Measurements from ENCODE around the gene OCA2. TPM values are rescaled to one million over a fixed set of nuclear protein-coding genes. Genes with fewer than 3 reads are reported as not detected.

Gene OCA2
- total and polyA plus RNA-seq, 4 experiments from 2014 or later = not detected

GRCh38 chr15:28024889-28025250, 74.2 kb downstream of the OCA2 start:
- peaks cover 0 to 3% (median 0%) of the 10 kb centered on the region in 8 donors for H3K9me3 Mint-ChIP-seq
- peaks cover 0 to 5% (median 0%) of the 10 kb centered on the region in 4 donors for H3K4me1 Mint-ChIP-seq
- H3K27ac Mint-ChIP-seq = no peak overlapping the region
- Histone ChIP-seq H3K36me3 (ENCODE audit: insufficient read depth, low read length) (no peaks in the 10 kb centered on the region), H3K4me1 (ENCODE audit: insufficient read depth, low read length) (no peaks in the 10 kb centered on the region), H3K4me3 (ENCODE audit: low read length in 2 of 2) (no peak overlapping the region), H3K9me3 (ENCODE audit: control insufficient read depth in 1 of 2, low read length in 2 of 2) (no peaks in the 10 kb centered on the region), H3K27ac (ENCODE audit: low read depth, low read length) (no peak overlapping the region), H3K27me3 (ENCODE audit: insufficient read depth, low read length) (no peaks in the 10 kb centered on the region)
- no peak overlapping the region for H3K4me3 Mint-ChIP-seq
- no peaks in the 10 kb centered on the region for H3K27me3 Mint-ChIP-seq
- no peak for DNase-seq
- CTCF ChIA-PET (ENCODE audit: partially characterized antibody) = no interaction called here
- POLR2A ChIA-PET (ENCODE audit: partially characterized antibody) = no interaction called here
- intact Hi-C loops (cut with micrococcal nuclease) = no loop called here
- no peaks in the 10 kb centered on the region for H3K36me3 Mint-ChIP-seq

DNA sequence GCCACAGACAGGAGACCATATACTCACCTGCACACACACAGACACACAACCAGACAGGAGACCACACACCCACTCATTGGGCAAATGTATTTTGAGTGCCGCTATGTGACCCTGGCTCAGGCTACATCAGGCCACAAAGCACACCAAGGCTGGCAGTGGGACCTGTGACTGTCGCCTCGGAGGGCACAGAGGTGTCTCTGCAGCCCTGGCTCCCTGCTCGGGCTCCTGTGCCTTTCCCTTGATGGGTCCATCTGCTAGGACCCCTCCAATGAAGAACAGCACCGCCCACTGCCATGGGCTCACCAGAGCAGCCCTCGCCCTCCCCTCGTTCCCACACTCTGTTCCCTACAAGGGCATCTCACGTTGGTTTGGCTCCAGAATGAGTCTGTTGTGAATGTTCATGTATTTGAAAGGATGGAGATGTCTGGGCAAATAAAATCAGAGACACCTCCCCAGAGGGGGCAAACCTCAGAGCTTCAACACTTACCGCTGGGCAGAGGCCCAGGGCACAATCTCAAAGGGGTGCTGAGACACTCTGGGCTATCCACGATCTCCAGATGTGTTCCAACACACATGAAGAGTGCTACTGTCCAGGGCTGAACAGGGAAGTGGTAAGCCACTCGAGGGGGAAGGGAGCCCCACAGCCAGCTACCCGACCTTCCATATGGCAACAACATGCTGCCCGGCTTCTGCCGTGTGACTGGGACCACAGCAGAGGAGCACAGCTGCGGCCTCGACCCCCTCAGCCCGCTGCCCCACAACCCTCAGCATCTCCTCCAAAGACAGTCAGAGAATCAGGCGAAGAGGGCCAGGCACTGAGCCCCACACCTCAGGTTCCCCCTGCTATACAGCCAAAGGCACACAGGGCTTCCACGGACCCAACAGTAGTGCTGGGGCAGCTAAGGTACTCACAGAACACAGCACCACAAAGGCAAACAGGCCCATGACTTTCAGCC, 74.9 kb downstream of the OCA2 start:
- H3K9me3 Mint-ChIP-seq = peaks cover 0 to 3% (median 0%) of the 10 kb centered on the region in 8 donors
- H3K36me3 Mint-ChIP-seq = no peaks in the 10 kb centered on the region
- H3K27me3 Mint-ChIP-seq = no peaks in the 10 kb centered on the region
- no peaks in the 10 kb centered on the region for H3K36me3 ChIP-seq (ENCODE audit: insufficient read depth, low read length)
- no peaks in the 10 kb centered on the region for H3K4me1 ChIP-seq (ENCODE audit: insufficient read depth, low read length)
- H3K9me3 ChIP-seq (ENCODE audit: control insufficient read depth in 1 of 2, low read length in 2 of 2) = no peaks in the 10 kb centered on the region
- H3K27ac ChIP-seq (ENCODE audit: low read depth, low read length) = no peak overlapping the region
- H3K4me3 Mint-ChIP-seq = no peak overlapping the region
- H3K4me1 Mint-ChIP-seq = peaks cover 0 to 5% (median 0%) of the 10 kb centered on the region in 4 donors
- H3K27ac Mint-ChIP-seq = no peak overlapping the region
- CTCF ChIA-PET (ENCODE audit: partially characterized antibody) = no interaction called here
- intact Hi-C loops (cut with micrococcal nuclease) = no loop called here
- H3K27me3 ChIP-seq (ENCODE audit: insufficient read depth, low read length) = no peaks in the 10 kb centered on the region
- DNase-seq = no peak
- POLR2A ChIA-PET (ENCODE audit: partially characterized antibody) = no interaction called here
- H3K4me3 ChIP-seq (ENCODE audit: low read length in 2 of 2) = no peak overlapping the region

- no peak overlapping the region for H3K4me3 Mint-ChIP-seq
- intact Hi-C loops (cut with micrococcal nuclease) = no loop called here
Measured at GRCh38 chr15:28023422-28023821, 75.7 kb downstream of the OCA2 start.

GRCh38 chr15:28022961-28023360, 76.2 kb downstream of the OCA2 start:
- peaks cover 0 to 5% (median 0%) of the 10 kb centered on the region in 4 donors for H3K4me1 Mint-ChIP-seq
- ChIA-PET POLR2A (ENCODE audit: partially characterized antibody) (no interaction called here), CTCF (ENCODE audit: partially characterized antibody) (no interaction called here)
- Histone ChIP-seq H3K27me3 (ENCODE audit: insufficient read depth, low read length) (no peaks in the 10 kb centered on the region), H3K9me3 (ENCODE audit: control insufficient read depth in 1 of 2, low read length in 2 of 2) (no peaks in the 10 kb centered on the region), H3K4me1 (ENCODE audit: insufficient read depth, low read length) (no peaks in the 10 kb centered on the region), H3K4me3 (ENCODE audit: low read length in 2 of 2) (no peak overlapping the region), H3K27ac (ENCODE audit: low read depth, low read length) (no peak overlapping the region), H3K36me3 (ENCODE audit: insufficient read depth, low read length) (no peaks in the 10 kb centered on the region)
- H3K9me3 Mint-ChIP-seq = peaks cover 0 to 3% (median 0%) of the 10 kb centered on the region in 8 donors
- DNase-seq = no peak
- no peak overlapping the region for H3K4me3 Mint-ChIP-seq
- H3K36me3 Mint-ChIP-seq = no peaks in the 10 kb centered on the region
- peaks cover 0 to 1% of the 10 kb centered on the region in 2 donors for H3K27me3 Mint-ChIP-seq
- intact Hi-C loops (cut with micrococcal nuclease) = no loop called here
- H3K27ac Mint-ChIP-seq = no peak overlapping the region

More at GRCh38 chr15:28023422-28023821, 75.7 kb downstream of the OCA2 start:
- Histone ChIP-seq H3K36me3 (ENCODE audit: insufficient read depth, low read length) (no peaks in the 10 kb centered on the region), H3K4me3 (ENCODE audit: low read length in 2 of 2) (no peak overlapping the region), H3K27me3 (ENCODE audit: insufficient read depth, low read length) (no peaks in the 10 kb centered on the region), H3K27ac (ENCODE audit: low read depth, low read length) (no peak overlapping the region), H3K9me3 (ENCODE audit: control insufficient read depth in 1 of 2, low read length in 2 of 2) (no peaks in the 10 kb centered on the region), H3K4me1 (ENCODE audit: insufficient read depth, low read length) (no peaks in the 10 kb centered on the region)
- peaks cover 0 to 3% (median 0%) of the 10 kb centered on the region in 8 donors for H3K9me3 Mint-ChIP-seq
- no peaks in the 10 kb centered on the region for H3K36me3 Mint-ChIP-seq
- CTCF ChIA-PET (ENCODE audit: partially characterized antibody) = no interaction called here
- no peak for DNase-seq
- peaks cover 0 to 5% (median 0%) of the 10 kb centered on the region in 4 donors for H3K4me1 Mint-ChIP-seq
- no peak overlapping the region for H3K27ac Mint-ChIP-seq
- peaks cover 0 to 1% of the 10 kb centered on the region in 2 donors for H3K27me3 Mint-ChIP-seq
- POLR2A ChIA-PET (ENCODE audit: partially characterized antibody) = no interaction called here

- H3K4me3 Mint-ChIP-seq = peak overlapping the region in 1 of 8 donors; percentile 0
- H3K4me1 Mint-ChIP-seq = peaks cover 0 to 5% (median 0%) of the 10 kb centered on the region in 4 donors
- CTCF ChIA-PET (ENCODE audit: partially characterized antibody) = interaction anchor here (0.6 to 0.9 kb wide), 2 partner anchors 13 to 102 kb away, joined by 3 to 4 read pairs; no protein-coding TSS in a partner anchor
- no peaks in the 10 kb centered on the region for H3K36me3 Mint-ChIP-seq
- H3K9me3 Mint-ChIP-seq = peaks cover 0 to 3% (median 0%) of the 10 kb centered on the region in 8 donors
- peaks cover 0 to 1% of the 10 kb centered on the region in 2 donors for H3K27me3 Mint-ChIP-seq
- Histone ChIP-seq H3K4me1 (ENCODE audit: insufficient read depth, low read length) (no peaks in the 10 kb centered on the region), H3K4me3 (ENCODE audit: low read length in 2 of 2) (no peak overlapping the region), H3K36me3 (ENCODE audit: insufficient read depth, low read length) (no peaks in the 10 kb centered on the region), H3K9me3 (ENCODE audit: control insufficient read depth in 1 of 2, low read length in 2 of 2) (no peaks in the 10 kb centered on the region), H3K27me3 (ENCODE audit: insufficient read depth, low read length) (no peaks in the 10 kb centered on the region), H3K27ac (ENCODE audit: low read depth, low read length) (no peak overlapping the region)
- intact Hi-C loops (cut with micrococcal nuclease) = no loop called here
- POLR2A ChIA-PET (ENCODE audit: partially characterized antibody) = no interaction called here
- no peak overlapping the region for H3K27ac Mint-ChIP-seq
- no peak for DNase-seq
Measured at GRCh38 chr15:28022181-28022580, 76.9 kb downstream of the OCA2 start.

- no peaks in the 10 kb centered on the region for H3K9me3 ChIP-seq (ENCODE audit: control insufficient read depth in 1 of 2, low read length in 2 of 2)
- no peaks in the 10 kb centered on the region for H3K36me3 Mint-ChIP-seq
- H3K27me3 Mint-ChIP-seq = peaks cover 0 to 1% of the 10 kb centered on the region in 2 donors
- peak in 1 of 5 donors; percentile 9 for DNase-seq
- no peak overlapping the region for H3K27ac ChIP-seq (ENCODE audit: low read depth, low read length)
- CTCF ChIA-PET (ENCODE audit: partially characterized antibody) = interaction anchor here (0.6 to 0.9 kb wide), 2 partner anchors 14 to 103 kb away, joined by 3 to 4 read pairs; no protein-coding TSS in a partner anchor
- POLR2A ChIA-PET (ENCODE audit: partially characterized antibody) = no interaction called here
- no peaks in the 10 kb centered on the region for H3K27me3 ChIP-seq (ENCODE audit: insufficient read depth, low read length)
- H3K4me1 Mint-ChIP-seq = peaks cover 0 to 5% (median 0%) of the 10 kb centered on the region in 4 donors
- no peak overlapping the region for H3K4me3 Mint-ChIP-seq
- intact Hi-C loops (cut with micrococcal nuclease) = no loop called here
- no peaks in the 10 kb centered on the region for H3K36me3 ChIP-seq (ENCODE audit: insufficient read depth, low read length)
- no peak overlapping the region for H3K27ac Mint-ChIP-seq
- no peak overlapping the region for H3K4me3 ChIP-seq (ENCODE audit: low read length in 2 of 2)
- H3K9me3 Mint-ChIP-seq = peaks cover 0 to 3% (median 0%) of the 10 kb centered on the region in 8 donors
- H3K4me1 ChIP-seq (ENCODE audit: insufficient read depth, low read length) = no peaks in the 10 kb centered on the region
Measured at GRCh38 chr15:28021281-28022039, 77.7 kb downstream of the OCA2 start.

- H3K27me3 Mint-ChIP-seq = peaks cover 0 to 1% of the 10 kb centered on the region in 2 donors
- POLR2A ChIA-PET (ENCODE audit: partially characterized antibody) = no interaction called here
- intact Hi-C loops (cut with micrococcal nuclease) = no loop called here
- no peak overlapping the region for H3K27ac Mint-ChIP-seq
- no peaks in the 10 kb centered on the region for H3K36me3 ChIP-seq (ENCODE audit: insufficient read depth, low read length)
- H3K36me3 Mint-ChIP-seq = no peaks in the 10 kb centered on the region
- peaks cover 0 to 3% (median 0%) of the 10 kb centered on the region in 8 donors for H3K9me3 Mint-ChIP-seq
- peaks cover 0 to 5% (median 0%) of the 10 kb centered on the region in 4 donors for H3K4me1 Mint-ChIP-seq
- CTCF ChIA-PET (ENCODE audit: partially characterized antibody) = no interaction called here
- no peak overlapping the region for H3K4me3 ChIP-seq (ENCODE audit: low read length in 2 of 2)
- no peaks in the 10 kb centered on the region for H3K27me3 ChIP-seq (ENCODE audit: insufficient read depth, low read length)
- H3K27ac ChIP-seq (ENCODE audit: low read depth, low read length) = no peak overlapping the region
- H3K4me3 Mint-ChIP-seq = no peak overlapping the region
- H3K4me1 ChIP-seq (ENCODE audit: insufficient read depth, low read length) = no peaks in the 10 kb centered on the region
- DNase-seq = no peak
- no peaks in the 10 kb centered on the region for H3K9me3 ChIP-seq (ENCODE audit: control insufficient read depth in 1 of 2, low read length in 2 of 2)
Measured at GRCh38 chr15:28020644-28021043, 78.5 kb downstream of the OCA2 start.
